Measurements from ENCODE around the gene ZNF148.

ZNF148 gene

DNA sequence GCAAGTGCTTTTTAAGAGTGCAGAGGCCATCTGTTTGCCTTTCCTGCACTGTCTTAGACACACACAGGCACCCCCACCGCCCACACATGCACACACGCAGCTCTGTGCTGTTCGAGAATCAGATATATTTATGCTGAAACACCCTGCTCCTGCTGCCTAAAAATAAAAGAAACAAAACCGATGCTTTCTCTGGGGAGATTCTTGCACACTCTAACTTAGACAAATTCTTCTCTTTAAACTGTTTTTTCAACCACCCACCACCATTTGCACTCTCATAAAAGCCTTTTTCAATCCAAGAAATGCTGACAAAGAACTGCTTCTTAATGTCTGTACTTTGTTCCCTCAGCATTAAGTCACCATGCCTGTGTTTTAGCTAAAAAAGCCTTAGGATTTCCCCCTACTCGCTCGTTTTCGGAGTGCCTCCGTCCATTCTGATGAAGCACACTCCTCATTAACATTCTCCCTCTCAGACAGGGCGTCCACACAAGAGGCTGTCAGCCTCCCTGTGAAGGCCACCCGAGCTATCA lies 188.8 kb downstream of the ZNF148 start:
- DNase-seq: no peak

DNA sequence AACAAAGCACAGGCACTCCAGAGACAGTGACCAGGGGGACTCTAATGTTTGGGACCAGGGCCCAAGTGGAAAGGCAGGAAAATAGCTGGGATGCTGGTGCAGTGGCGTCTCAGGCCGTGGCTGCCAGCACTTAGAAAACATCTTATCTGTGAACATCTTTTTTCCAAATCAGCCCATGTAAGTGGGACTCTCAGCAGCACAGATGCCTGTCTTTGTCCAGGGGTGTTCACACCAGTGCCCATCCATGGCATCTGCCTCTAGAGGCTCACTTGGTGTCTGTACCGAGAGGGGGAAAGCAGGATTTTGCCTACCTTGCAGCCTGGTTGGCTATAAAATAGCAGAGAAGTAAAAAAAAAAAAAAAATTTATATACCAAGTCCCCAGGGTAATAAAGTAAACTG lies 189.3 kb downstream of the ZNF148 start:
- DNase-seq: no peak

DNA sequence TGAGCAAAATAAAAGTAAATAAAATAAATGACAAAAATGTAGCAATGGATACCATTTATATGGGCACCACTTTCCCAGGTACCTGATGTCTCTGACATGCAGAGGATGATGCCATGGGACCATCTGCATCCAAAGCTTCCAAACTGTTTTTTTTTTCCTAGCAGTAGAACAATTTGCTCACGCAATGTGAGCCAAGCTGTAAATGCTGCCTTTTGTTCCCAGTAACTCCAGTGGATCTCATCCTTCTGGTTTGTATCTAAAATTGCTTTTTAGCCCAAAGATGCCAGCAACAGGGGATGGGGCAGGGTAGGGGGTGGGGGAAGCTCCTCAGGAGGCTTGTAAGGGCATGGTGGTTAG lies 195.3 kb downstream of the ZNF148 start:
- no peak for DNase-seq

DNA sequence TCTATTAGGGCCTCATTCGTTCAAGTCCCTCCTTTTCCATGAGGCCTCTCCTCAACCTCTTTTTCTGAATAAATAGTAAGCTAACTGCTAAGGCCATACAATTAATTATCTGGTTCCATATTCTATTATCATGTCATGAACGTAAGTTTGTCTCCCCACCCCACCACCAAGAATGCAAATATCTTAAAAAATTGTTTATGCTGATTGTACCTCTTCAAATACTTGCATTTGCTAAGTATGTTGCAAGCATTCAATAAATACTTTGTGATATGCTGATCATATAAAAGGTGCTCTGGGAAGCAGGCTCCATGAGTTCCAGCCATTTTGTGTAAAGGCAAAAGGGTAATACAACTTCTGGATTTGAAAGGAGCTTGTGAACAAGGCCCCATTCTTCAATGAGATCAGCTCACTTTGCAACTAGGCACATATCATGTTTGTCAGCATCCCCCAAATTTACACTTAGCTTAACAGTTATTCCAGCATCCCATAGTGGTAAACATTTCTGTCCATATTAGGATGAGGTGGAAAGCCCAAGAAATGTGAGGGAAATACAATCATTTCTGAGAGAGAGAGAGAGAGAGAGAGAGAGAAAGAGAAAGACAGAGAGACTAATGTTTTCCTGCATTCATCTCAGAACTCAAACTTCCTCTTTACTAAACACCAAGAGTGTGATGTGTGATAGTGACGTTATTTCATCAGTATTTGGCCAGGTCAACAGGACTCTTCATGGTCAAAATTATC lies 195.8 kb downstream of the ZNF148 start:
- no peak for DNase-seq

DNA sequence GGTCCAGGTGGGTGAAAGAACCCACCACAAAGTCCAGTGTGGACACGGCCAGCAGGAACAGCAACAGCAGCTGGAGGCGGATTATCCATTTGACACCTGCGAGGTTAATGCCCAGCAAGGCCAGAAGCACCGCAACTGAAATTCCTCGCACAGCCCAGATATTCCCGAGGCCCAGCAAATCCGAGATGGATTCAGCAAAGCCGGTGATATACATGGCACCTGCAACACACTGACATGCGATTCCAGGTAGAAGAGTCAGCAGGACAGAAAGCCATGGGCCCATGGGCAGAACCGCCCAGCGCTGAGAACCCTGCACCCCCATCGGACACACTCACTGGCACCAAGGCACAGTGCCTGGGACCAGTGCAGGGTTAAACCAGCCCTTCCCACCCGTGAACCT lies 197.4 kb downstream of the ZNF148 start:
- DNase-seq: no peak

Data from stimulated activated CD8-positive, alpha-beta memory T cell treated with anti-CD3 and anti-CD28 coated beads, Interleukin-4, amount 100 ng/mL, for 48 hours (primary cell).